SU-DHL-6 (cell line): ENCODE measurements around the gene CREG1.

Experiments
- CTCF ChIP-seq: fragments of 200-600 bp; sonication (generic); IDR thresholded peaks from one replicate; pipeline ENCODE4 v1.5.1; 2017; ENCODE audit warnings: antibody characterized with exemption, mild to moderate bottlenecking, low read length, moderate library complexity; ENCODE audit not compliant: insufficient read depth, poor library complexity, severe bottlenecking
- EZH2phosphoT487 ChIP-seq: fragments of 200-600 bp; sonication (generic), shearing (Covaris generic); conservative IDR thresholded peaks from 2 replicates; pipeline ENCODE4 v1.6.1; 2018; ENCODE audit warnings: mild to moderate bottlenecking, antibody characterized with exemption, low read length, moderate library complexity, mixed read lengths

GRCh38 chr1:167588361-167588760 is 34.8 kb upstream of the CREG1 start:
- TF ChIP-seq EZH2phosphoT487, result no peak
- TF ChIP-seq CTCF, result no peak
